Duodenal mucosa (tissue), 2 donors: ENCODE data around the gene SCNN1A.

ENCODE experiments used
- H3K27ac ChIP-seq: one replicate; pipeline ENCODE4 v1.7.0; 2013; ENCODE audit warnings: low read depth, low read length
- H3K27me3 ChIP-seq, 2 donors: one replicate each; pipeline ENCODE4 v1.7.0; 2013; ENCODE audit warnings: low read length in 2 of 2, control low read depth in 1 of 2; ENCODE audit not compliant: insufficient read depth in 2 of 2, control insufficient read depth in 1 of 2
- H3K36me3 ChIP-seq, 2 donors: one replicate each; pipeline ENCODE4 v1.7.0; 2013; ENCODE audit warnings: low read length in 2 of 2, control low read depth in 1 of 2; ENCODE audit not compliant: insufficient read depth in 2 of 2, control insufficient read depth in 1 of 2
- H3K4me1 ChIP-seq, 2 donors: one replicate each; pipeline ENCODE4 v1.7.0; 2013; ENCODE audit warnings: low read length in 2 of 2, control low read depth in 1 of 2; ENCODE audit not compliant: insufficient read depth in 2 of 2, control insufficient read depth in 1 of 2
- H3K4me3 ChIP-seq, 2 donors: one replicate each; pipeline ENCODE4 v1.7.0; 2013; ENCODE audit warnings: low read length in 2 of 2, low read depth in 1 of 2
- H3K9ac ChIP-seq, 2 donors: one replicate each; pipeline ENCODE4 v1.7.0; 2013; ENCODE audit warnings: low read length in 2 of 2, low read depth in 1 of 2
- H3K9me3 ChIP-seq, 2 donors: one replicate each; pipeline ENCODE4 v1.7.0; 2013; ENCODE audit warnings: low read length in 2 of 2, control low read depth in 1 of 2; ENCODE audit not compliant: control insufficient read depth in 1 of 2

The SCNN1A gene

DNA sequence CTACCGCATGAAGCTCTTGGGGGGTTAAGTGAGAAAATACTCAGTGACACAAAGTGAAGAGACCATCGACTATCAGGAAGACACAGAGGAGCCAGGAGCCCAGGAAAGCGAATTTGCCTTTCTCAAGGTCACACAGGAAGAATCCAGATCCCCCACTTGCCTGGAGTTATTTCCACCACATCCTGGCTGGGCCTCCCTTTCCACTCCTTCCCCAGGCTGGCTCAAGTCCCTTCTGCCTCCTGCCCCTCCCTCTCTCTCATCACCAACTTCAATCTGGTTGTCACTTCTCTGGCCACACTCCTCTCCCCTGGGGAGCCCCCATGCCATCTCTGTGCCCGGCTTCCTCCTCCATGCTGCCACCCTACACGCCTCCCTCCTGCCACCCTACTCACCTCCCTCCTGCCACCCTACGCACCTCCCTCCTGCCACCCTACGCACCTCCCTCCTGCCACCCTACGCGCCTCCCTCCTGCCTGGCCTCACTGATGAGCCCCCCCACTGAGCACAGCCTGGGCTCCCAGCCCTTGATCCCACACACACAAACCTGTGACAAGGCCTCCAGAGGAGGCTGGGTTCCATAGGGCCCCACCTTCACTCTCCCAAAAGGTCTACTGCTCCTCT, 6.3 kb downstream of the SCNN1A start:
- H3K36me3 ChIP-seq, result no peaks in the 10 kb centered on the region
- no peak overlapping the region for H3K27ac ChIP-seq
- no peaks in the 10 kb centered on the region for H3K27me3 ChIP-seq
- H3K9ac ChIP-seq, result no peak overlapping the region
- peaks cover 37 to 40% of the 10 kb centered on the region in 2 donors for H3K4me1 ChIP-seq
- H3K4me3 ChIP-seq, result no peak overlapping the region
- H3K9me3 ChIP-seq, result no peaks in the 10 kb centered on the region

DNA sequence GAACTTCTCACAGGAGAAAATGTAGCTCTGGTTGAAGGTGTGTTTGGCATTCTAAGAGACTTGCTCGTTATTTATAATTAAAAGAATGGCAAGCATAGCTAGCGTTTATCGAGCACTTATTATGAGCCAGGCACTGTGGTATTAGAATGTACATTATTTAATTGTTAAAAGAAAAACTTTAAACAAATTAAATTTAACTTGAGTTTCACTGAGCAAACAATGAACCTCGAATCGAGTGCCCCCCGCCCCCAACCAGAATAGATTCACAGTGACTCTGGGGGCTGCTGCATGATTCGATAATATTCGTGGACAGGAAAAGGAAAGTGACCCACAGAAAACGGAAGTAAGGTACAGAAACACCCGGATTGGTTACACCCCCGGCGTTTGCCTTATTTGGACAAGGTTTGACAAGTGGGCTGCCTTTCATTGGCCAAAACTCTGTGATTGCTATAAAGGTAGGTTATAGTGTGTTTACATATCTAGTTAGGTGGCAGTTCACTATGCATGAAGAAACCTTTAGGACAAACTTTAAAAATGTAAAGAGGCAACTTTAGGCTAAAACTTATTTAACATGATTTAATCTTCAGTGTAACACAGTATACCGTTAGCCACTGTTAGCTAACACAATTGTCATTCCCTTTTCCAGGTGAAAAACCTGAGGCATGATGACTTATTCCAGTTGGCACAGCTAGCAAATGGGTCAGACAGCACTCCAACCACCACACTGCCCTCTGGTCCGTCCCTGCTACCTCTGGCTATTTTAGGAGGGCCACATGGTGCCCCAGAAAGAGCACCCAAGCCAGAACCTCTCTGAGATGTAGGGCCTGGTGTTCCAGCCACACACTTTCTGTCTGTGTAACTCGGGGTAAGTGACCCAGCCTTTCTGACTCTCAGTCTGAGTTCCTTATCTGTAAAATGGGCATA, 7.1 kb downstream of the SCNN1A start:
- H3K27me3 ChIP-seq, result no peaks in the 10 kb centered on the region
- H3K4me3 ChIP-seq, result no peak overlapping the region
- H3K4me1 ChIP-seq, result peaks cover 29 to 32% of the 10 kb centered on the region in 2 donors
- no peaks in the 10 kb centered on the region for H3K36me3 ChIP-seq
- H3K9ac ChIP-seq, result peak overlapping the region in 1 of 2 donors; percentile 9
- no peak overlapping the region for H3K27ac ChIP-seq
- H3K9me3 ChIP-seq, result no peaks in the 10 kb centered on the region

DNA sequence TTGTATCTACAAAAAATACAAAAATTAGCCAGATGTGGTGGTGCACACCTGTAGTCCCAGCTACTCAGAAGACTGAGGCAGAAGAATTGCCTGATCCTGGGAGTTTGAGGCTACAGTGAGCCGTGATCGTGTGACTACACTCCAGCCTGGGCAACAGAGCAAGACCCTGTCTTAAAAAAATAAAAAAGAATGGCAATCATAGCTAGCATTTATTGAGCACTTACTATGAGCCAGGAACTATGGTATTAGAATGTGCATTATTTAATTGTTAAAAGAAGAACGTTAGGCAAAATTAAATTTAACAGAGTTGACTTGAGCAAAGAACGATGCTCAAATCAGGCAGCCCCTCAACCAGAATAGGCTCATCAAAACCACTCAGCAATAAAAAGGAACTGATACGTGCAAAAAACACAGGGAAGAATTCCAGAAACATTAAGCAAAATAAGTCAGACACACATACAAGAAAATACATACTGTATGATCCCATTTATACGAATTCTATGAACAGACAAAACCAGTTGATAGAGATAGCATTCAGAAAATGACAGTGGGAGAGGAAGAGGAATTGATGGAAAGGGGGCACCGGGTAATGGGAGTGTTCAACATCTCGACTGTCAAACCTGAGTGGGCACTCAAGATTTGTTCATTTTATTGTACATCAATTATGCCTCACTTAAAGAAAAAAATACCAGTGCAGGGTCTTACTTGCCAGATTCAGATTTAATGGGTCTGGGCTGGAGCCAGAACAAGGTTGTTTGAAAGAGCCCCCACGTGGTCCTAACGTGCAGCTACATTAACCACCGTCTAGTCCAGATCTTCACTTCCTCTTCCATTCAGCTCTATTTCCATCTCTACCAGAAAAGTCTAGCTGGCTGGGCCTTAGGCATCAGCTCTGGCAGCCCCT, 8.0 kb downstream of the SCNN1A start:
- Histone ChIP-seq H3K27ac (no peak overlapping the region), H3K36me3 (no peaks in the 10 kb centered on the region), H3K4me3 (no peak overlapping the region), H3K27me3 (no peaks in the 10 kb centered on the region), H3K9ac (peak overlapping the region in 1 of 2 donors; percentile 9), H3K4me1 (peaks cover 22 to 26% of the 10 kb centered on the region in 2 donors), H3K9me3 (no peaks in the 10 kb centered on the region)

DNA sequence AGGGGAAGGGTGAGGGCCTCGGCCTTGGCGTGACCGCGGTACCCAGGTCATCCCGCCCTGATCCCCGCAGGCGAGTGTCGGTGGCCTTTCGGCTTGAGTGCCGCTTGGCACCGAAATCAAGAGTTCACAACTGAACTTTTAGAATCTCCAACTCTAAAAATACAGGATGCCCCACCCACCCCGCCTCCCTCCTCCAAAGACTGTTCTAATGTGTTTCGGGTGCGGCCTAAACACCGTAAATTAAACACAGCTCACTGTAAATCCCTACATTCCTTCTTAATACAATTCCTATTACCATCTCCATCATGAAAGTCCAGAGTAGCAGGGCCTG, 11.4 kb downstream of the SCNN1A start:
- Histone ChIP-seq H3K4me3 (peak overlapping the region; percentile 75 to 89), H3K27me3 (no peaks in the 10 kb centered on the region), H3K36me3 (no peaks in the 10 kb centered on the region), H3K9me3 (no peaks in the 10 kb centered on the region), H3K4me1 (peaks cover 29 to 32% of the 10 kb centered on the region in 2 donors), H3K27ac (peak overlapping the region; percentile 97), H3K9ac (peak overlapping the region; percentile 87 to 92)

DNA sequence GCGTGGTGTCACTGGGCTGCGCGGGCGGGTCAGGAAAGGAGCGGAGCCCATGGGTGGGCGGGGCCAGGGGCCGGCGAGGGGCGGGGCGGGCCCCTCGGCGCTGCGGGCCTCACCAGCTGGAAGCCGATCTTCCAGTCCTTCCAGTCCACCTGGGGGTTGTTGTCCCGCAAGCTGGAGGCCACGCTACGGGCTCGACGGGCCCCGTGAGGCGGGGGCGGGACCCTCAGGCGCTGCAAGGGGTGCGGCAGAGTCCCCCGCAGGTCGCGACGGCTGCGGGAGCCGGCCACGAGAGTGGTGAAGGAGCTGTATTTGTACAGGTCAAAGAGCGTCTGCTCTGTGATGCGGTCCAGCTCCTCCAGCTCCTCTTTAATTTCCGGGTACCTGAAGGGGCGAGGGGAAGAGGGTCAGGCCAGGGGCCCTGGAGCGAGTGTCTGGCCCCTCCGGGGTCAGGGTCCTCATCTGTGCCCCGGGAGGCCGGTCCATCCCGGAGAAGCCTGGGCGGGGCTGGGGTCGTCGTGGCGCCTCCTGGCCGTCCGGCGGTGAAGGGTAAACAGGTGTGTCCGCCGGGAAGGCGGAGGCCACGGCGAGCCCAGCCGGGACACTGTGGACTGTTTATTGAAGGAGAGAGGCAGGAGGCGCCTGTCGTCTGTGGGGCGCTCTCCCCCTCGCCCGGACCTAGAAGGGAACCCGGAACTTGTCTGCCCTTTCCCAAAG, 11.9 kb downstream of the SCNN1A start:
- no peaks in the 10 kb centered on the region for H3K27me3 ChIP-seq
- no peaks in the 10 kb centered on the region for H3K9me3 ChIP-seq
- no peaks in the 10 kb centered on the region for H3K36me3 ChIP-seq
- H3K27ac ChIP-seq, result peak overlapping the region; percentile 97
- H3K4me1 ChIP-seq, result peaks cover 32% of the 10 kb centered on the region in 2 donors
- peak overlapping the region; percentile 87 to 92 for H3K9ac ChIP-seq
- H3K4me3 ChIP-seq, result peak overlapping the region; percentile 75 to 89

DNA sequence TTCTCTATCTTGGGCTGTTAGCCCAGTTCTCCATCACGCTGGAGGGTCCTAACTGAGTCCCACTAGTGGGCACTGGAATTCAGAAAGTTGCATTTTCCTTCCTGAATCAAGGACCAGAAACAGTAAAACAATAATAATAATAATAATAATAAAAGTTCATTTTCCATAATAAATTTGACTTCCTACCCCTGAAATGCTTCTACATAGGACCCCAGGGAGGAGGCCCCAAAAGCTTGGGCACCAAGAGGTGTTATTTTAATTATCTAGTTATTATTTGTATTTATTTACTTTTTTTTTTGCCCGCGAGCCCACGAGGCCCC, 12.4 kb downstream of the SCNN1A start:
- H3K9ac ChIP-seq, result peak overlapping the region in 1 of 2 donors; percentile 92
- H3K27me3 ChIP-seq, result no peaks in the 10 kb centered on the region
- no peaks in the 10 kb centered on the region for H3K9me3 ChIP-seq
- H3K36me3 ChIP-seq, result no peaks in the 10 kb centered on the region
- H3K4me1 ChIP-seq, result peaks cover 32% of the 10 kb centered on the region in 2 donors
- H3K27ac ChIP-seq, result no peak overlapping the region
- H3K4me3 ChIP-seq, result peak overlapping the region in 1 of 2 donors; percentile 75

DNA sequence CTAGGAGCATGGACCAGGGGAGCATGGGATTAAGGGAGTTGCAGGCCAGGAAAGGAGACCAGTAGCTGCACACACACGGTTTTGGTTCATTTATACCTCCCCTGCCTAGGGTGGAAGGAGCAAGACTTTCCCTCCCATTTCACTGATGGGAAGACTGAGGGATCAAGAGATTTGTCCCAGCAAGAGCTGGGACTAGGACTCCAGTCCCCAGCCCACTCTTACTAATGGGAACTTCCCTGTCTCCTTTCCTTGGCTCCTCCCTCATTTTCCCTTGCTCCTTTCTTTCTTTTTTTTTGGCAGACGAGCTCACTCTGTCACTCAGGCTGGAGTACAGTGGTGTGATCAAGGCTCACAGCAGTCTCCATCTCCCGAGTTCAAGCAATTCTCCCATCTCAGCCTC, 13.0 kb downstream of the SCNN1A start:
- H3K27ac ChIP-seq, result peak overlapping the region; percentile 78
- peak overlapping the region; percentile 55 to 65 for H3K9ac ChIP-seq
- H3K4me3 ChIP-seq, result no peak overlapping the region

DNA sequence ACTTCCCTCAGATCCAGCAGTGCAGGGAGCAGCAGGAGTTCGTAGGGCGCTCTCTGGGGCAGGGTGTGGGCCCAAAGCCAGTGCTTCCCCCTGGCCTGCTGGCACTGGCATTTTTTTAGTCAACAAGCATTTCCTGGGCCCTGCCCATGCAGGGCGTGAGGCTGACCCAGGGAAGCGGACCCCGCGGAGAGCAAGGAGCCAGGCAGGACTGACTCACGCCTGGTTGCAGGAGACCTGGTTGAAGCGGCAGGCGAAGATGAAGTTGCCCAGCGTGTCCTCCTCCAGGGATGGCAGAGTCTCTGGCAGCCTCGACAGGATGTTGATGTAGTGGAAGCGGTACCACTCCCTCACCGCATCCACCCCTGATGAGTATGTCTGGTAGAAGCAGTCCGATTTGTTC, 13.5 kb downstream of the SCNN1A start:
- Histone ChIP-seq H3K36me3 (no peaks in the 10 kb centered on the region), H3K9ac (peak overlapping the region; percentile 55 to 65), H3K4me1 (peaks cover 27 to 32% of the 10 kb centered on the region in 2 donors), H3K27me3 (no peaks in the 10 kb centered on the region), H3K4me3 (no peak overlapping the region), H3K27ac (peak overlapping the region; percentile 78), H3K9me3 (no peaks in the 10 kb centered on the region)

More for the DNA sequence above, 13.0 kb downstream of the SCNN1A start:
- Histone ChIP-seq H3K27me3 (no peaks in the 10 kb centered on the region), H3K36me3 (no peaks in the 10 kb centered on the region), H3K4me1 (peaks cover 27 to 32% of the 10 kb centered on the region in 2 donors), H3K9me3 (no peaks in the 10 kb centered on the region)

DNA sequence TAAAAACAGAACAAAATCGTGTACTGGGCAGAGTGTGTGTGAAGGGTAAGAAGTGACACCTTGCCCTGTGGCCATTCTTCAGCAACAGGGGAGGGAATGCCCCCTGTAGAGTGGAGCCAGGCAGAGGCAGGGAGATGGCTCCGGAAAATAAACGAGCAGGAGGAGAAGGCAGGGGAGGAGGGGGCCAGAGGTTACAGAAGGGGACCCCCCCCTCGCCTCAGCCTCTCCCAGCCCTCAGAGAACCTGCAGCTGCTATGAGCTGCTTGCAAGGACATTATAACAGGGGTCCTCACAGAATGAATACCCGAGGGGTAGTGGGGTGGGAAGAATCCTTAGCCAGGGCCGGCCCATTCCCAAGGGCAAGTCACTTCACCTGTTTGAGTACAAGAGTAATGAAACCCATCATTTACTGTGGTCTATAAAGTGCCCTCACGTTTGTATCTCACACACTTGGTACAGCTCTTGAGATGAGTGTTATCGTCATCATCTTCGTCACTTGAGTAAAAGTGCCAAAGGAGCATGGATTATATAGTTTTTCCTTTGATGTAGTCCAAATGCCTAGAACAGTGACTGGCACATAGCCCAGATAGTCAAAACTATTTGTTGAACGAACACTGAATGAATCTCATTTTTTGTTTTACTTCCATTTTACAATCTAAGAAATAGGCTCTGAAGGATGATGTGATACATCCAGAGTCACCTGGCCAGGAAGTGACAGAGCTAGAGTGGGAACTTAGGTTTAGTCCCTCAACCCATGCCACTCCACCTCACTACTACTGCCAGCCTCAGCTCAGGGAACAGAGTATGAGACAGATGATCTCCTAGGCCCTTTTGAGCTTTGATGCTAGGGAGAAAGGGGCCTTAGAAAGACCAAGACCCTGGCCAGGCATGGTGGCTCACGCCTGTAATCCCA, 14.5 kb downstream of the SCNN1A start:
- Histone ChIP-seq H3K36me3 (no peaks in the 10 kb centered on the region), H3K9ac (peak overlapping the region; percentile 49 to 67), H3K9me3 (no peaks in the 10 kb centered on the region), H3K27me3 (no peaks in the 10 kb centered on the region), H3K4me3 (peak overlapping the region in 1 of 2 donors; percentile 6), H3K4me1 (peaks cover 30 to 33% of the 10 kb centered on the region in 2 donors), H3K27ac (peak overlapping the region; percentile 78)
